MM.1S (cell line): ENCODE results near the gene PROKR1.

Experiments used
- DNase-seq: peaks from one replicate; pipeline ENCODE4 v3.0.0-alpha.2; 2015
- H2AFZ ChIP-seq: fragments of 300-600 bp; sonication (generic); 2 replicates; pipeline ENCODE4 v1.6.0; 2016; ENCODE audit warnings: antibody characterized with exemption, low read length
- H3F3A ChIP-seq: fragments of 300-600 bp; sonication (generic); 2 replicates; pipeline ENCODE4 v1.6.1; 2016; ENCODE audit warnings: mild to moderate bottlenecking, antibody characterized with exemption, low read length, moderate library complexity, mixed read lengths; ENCODE audit not compliant: insufficient read depth
- H3K27ac ChIP-seq: fragments of 300-600 bp; sonication (generic); 2 replicates; pipeline ENCODE4 v1.5.1; 2016; ENCODE audit warnings: mild to moderate bottlenecking, low read length
- H3K27me3 ChIP-seq: fragments of 300-600 bp; sonication (generic); replicated peaks from 2 replicates; pipeline ENCODE4 v1.6.0; 2016; ENCODE audit warnings: low read length; ENCODE audit not compliant: insufficient read depth
- H3K36me3 ChIP-seq: fragments of 300-600 bp; sonication (generic); replicated peaks from 2 replicates; pipeline ENCODE4 v1.6.1; 2016; ENCODE audit warnings: mild to moderate bottlenecking, low read length, mixed read lengths; ENCODE audit not compliant: insufficient read depth
- H3K4me1 ChIP-seq: fragments of 300-600 bp; sonication (generic); 2 replicates; pipeline ENCODE4 v1.6.1; 2016; ENCODE audit warnings: low read length, mixed read lengths
- H3K4me2 ChIP-seq: fragments of 300-600 bp; sonication (generic); 2 replicates; pipeline ENCODE4 v1.6.0; 2016; ENCODE audit warnings: low read depth, low read length
- H3K4me3 ChIP-seq: fragments of 300-600 bp; sonication (generic); 2 replicates; pipeline ENCODE4 v1.5.1; 2016; ENCODE audit warnings: low read length, mixed read lengths
- H3K79me2 ChIP-seq: fragments of 300-600 bp; sonication (generic); 2 replicates; pipeline ENCODE4 v1.6.1; 2016; ENCODE audit warnings: mixed run types, low read length, mixed read lengths
- H3K9ac ChIP-seq: fragments of 300-600 bp; sonication (generic); 2 replicates; pipeline ENCODE4 v1.6.1; 2016; ENCODE audit warnings: low read length, mixed read lengths
- H3K9me2 ChIP-seq: fragments of 300-600 bp; sonication (generic); replicated peaks from 2 replicates; pipeline ENCODE4 v1.6.1; 2016; ENCODE audit warnings: mild to moderate bottlenecking, low read length, mixed read lengths; ENCODE audit not compliant: insufficient read depth
- H3K9me3 ChIP-seq: fragments of 300-600 bp; sonication (generic); replicated peaks from 2 replicates; pipeline ENCODE4 v1.6.1; 2016; ENCODE audit warnings: mild to moderate bottlenecking, low read length, mixed read lengths; ENCODE audit not compliant: insufficient read depth
- H4K20me1 ChIP-seq: fragments of 300-600 bp; sonication (generic); 2 replicates; pipeline ENCODE4 v1.6.1; 2016; ENCODE audit warnings: mild to moderate bottlenecking, low read length, moderate library complexity, mixed read lengths; ENCODE audit not compliant: insufficient read depth
- CTCF ChIP-seq: fragments of 300-600 bp; sonication (generic); IDR thresholded peaks from 2 replicates; pipeline ENCODE4 v1.5.1; 2016; ENCODE audit warnings: antibody characterized with exemption, low read length, mixed read lengths
- EZH2 ChIP-seq: fragments of 300-600 bp; sonication (generic); optimal IDR thresholded peaks from 2 replicates; pipeline ENCODE3; 2017; ENCODE audit warnings: low read depth, mild to moderate bottlenecking, antibody characterized with exemption, low read length, mixed read lengths
- EZH2phosphoT487 ChIP-seq: fragments of 300-600 bp; sonication (generic); IDR thresholded peaks from 2 replicates; pipeline ENCODE4 v1.6.1; 2018; ENCODE audit warnings: antibody characterized with exemption, low read length

The PROKR1 gene

GRCh38 chr2:68693951-68694350 lies 50.6 kb downstream of the PROKR1 start:
- 0 out of 2 replicates have a peak, but pooled peaks cover 4% of the 10 kb centered on the region for H3K9me2 ChIP-seq
- no peaks in the 10 kb centered on the region for H3K9me3 ChIP-seq
- no peaks in the 10 kb centered on the region for H3K27me3 ChIP-seq
- H3K4me1 ChIP-seq: peaks cover 26% of the 10 kb centered on the region
- H3K4me3 ChIP-seq: no peak overlapping the region
- no peaks in the 10 kb centered on the region for H3K36me3 ChIP-seq
- TF ChIP-seq EZH2 (no peak), EZH2phosphoT487 (no peak), CTCF (no peak)
- no peak overlapping the region for H3K9ac ChIP-seq
- DNase-seq: no peak
- H3K79me2 ChIP-seq: no peaks in the 10 kb centered on the region
- no peak overlapping the region for H3K27ac ChIP-seq
- H3F3A ChIP-seq: peaks cover 20% of the 10 kb centered on the region
- H2AFZ ChIP-seq: no peak overlapping the region
- no peaks in the 10 kb centered on the region for H4K20me1 ChIP-seq
- no peak overlapping the region for H3K4me2 ChIP-seq

- Histone ChIP-seq H3K4me2 (no peak overlapping the region), H3F3A (peaks cover 2% of the 10 kb centered on the region; the same call in 1 of the 2 replicates), H3K9me3 (no peaks in the 10 kb centered on the region), H3K9me2 (0 out of 2 replicates have a peak, but pooled peaks cover 4% of the 10 kb centered on the region), H4K20me1 (no peaks in the 10 kb centered on the region), H3K79me2 (no peaks in the 10 kb centered on the region), H3K4me1 (peaks cover 7% of the 10 kb centered on the region), H3K9ac (no peak overlapping the region), H2AFZ (no peak overlapping the region), H3K27ac (no peak overlapping the region), H3K27me3 (no peaks in the 10 kb centered on the region), H3K36me3 (no peaks in the 10 kb centered on the region), H3K4me3 (no peak overlapping the region)
- DNase-seq: no peak
- TF ChIP-seq EZH2 (no peak), CTCF (no peak), EZH2phosphoT487 (no peak)
Measured at GRCh38 chr2:68695971-68696370, 52.6 kb downstream of the PROKR1 start.

- 0 out of 2 replicates have a peak, but pooled peaks cover 2% of the 10 kb centered on the region for H3K4me1 ChIP-seq
- TF ChIP-seq EZH2phosphoT487: no peak
- TF ChIP-seq EZH2: no peak
- TF ChIP-seq CTCF: no peak
- no peak overlapping the region for H3K4me2 ChIP-seq
- H3K36me3 ChIP-seq: no peaks in the 10 kb centered on the region
- H3K79me2 ChIP-seq: no peaks in the 10 kb centered on the region
- no peak for DNase-seq
- no peak overlapping the region for H2AFZ ChIP-seq
- no peaks in the 10 kb centered on the region for H3F3A ChIP-seq
- no peak overlapping the region for H3K9ac ChIP-seq
- H3K27ac ChIP-seq: no peak overlapping the region
- H4K20me1 ChIP-seq: no peaks in the 10 kb centered on the region
- 0 out of 2 replicates have a peak, but pooled peaks cover 3% of the 10 kb centered on the region for H3K9me2 ChIP-seq
- H3K27me3 ChIP-seq: no peaks in the 10 kb centered on the region
- H3K4me3 ChIP-seq: no peak overlapping the region
- no peaks in the 10 kb centered on the region for H3K9me3 ChIP-seq
Measured at GRCh38 chr2:68696554-68696953, 53.2 kb downstream of the PROKR1 start.
